HL-60 (cell line): ENCODE data around the gene NF1.

ENCODE experiments used
- DNase-seq, 2 experiments: peaks; one replicate each; pipeline ENCODE4 v3.0.0-alpha.2; 2010 to 2020; ENCODE audit warnings: low read depth in 1 of 2, low spot score in 1 of 2
- H3K27ac ChIP-seq: fragments of 250-450 bp; sonication (Bioruptor Pico); replicated peaks from 2 replicates; pipeline ENCODE4 v1.5.1; 2020; ENCODE audit warnings: mild to moderate bottlenecking, moderate library complexity
- H3K27me3 ChIP-seq: fragments of 250-450 bp; sonication (Bioruptor Pico); 2 replicates; pipeline ENCODE4 v1.5.1; 2021; ENCODE audit warnings: mild to moderate bottlenecking, moderate library complexity; ENCODE audit not compliant: insufficient read depth, poor library complexity, severe bottlenecking
- H3K4me3 ChIP-seq: replicated peaks from 2 replicates; pipeline ENCODE4 v1.5.1; 2011; ENCODE audit warnings: mild to moderate bottlenecking, control low read depth, low read length; ENCODE audit not compliant: insufficient read depth
- GABPA ChIP-seq: IDR thresholded peaks from 2 replicates; pipeline ENCODE4 v1.6.1; 2012; ENCODE audit warnings: low read depth
- POLR2AphosphoS5 ChIP-seq: IDR thresholded peaks from 2 replicates; pipeline ENCODE4 v1.6.1; 2012; ENCODE audit warnings: low read depth
- REST ChIP-seq: IDR thresholded peaks from 2 replicates; pipeline ENCODE4 v1.6.1; 2012; ENCODE audit warnings: low read depth; ENCODE audit not compliant: insufficient replicate concordance
- SPI1 ChIP-seq: IDR thresholded peaks from 2 replicates; pipeline ENCODE4 v1.6.1; 2012; ENCODE audit warnings: low read depth, mild to moderate bottlenecking, borderline replicate concordance
- TF ChIP-seq, protein P1 (sequence below): IDR thresholded peaks from one replicate; pipeline ENCODE4 v1.5.1; 2011; ENCODE audit warnings: low read length, control low read depth, inconsistent platforms; ENCODE audit not compliant: insufficient read depth

Gene NF1

GRCh38 chr17:31099016-31099415 lies 4.2 kb downstream of the NF1 start:
- no peak for DNase-seq
- Histone ChIP-seq H3K4me3 (no peak overlapping the region), H3K27me3 (no peaks in the 10 kb centered on the region), H3K27ac (no peak overlapping the region)
- TF ChIP-seq, protein P1, sequence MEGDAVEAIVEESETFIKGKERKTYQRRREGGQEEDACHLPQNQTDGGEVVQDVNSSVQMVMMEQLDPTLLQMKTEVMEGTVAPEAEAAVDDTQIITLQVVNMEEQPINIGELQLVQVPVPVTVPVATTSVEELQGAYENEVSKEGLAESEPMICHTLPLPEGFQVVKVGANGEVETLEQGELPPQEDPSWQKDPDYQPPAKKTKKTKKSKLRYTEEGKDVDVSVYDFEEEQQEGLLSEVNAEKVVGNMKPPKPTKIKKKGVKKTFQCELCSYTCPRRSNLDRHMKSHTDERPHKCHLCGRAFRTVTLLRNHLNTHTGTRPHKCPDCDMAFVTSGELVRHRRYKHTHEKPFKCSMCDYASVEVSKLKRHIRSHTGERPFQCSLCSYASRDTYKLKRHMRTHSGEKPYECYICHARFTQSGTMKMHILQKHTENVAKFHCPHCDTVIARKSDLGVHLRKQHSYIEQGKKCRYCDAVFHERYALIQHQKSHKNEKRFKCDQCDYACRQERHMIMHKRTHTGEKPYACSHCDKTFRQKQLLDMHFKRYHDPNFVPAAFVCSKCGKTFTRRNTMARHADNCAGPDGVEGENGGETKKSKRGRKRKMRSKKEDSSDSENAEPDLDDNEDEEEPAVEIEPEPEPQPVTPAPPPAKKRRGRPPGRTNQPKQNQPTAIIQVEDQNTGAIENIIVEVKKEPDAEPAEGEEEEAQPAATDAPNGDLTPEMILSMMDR: no peak
- TF ChIP-seq POLR2AphosphoS5 (no peak), REST (no peak), SPI1 (no peak), GABPA (no peak)

DNA sequence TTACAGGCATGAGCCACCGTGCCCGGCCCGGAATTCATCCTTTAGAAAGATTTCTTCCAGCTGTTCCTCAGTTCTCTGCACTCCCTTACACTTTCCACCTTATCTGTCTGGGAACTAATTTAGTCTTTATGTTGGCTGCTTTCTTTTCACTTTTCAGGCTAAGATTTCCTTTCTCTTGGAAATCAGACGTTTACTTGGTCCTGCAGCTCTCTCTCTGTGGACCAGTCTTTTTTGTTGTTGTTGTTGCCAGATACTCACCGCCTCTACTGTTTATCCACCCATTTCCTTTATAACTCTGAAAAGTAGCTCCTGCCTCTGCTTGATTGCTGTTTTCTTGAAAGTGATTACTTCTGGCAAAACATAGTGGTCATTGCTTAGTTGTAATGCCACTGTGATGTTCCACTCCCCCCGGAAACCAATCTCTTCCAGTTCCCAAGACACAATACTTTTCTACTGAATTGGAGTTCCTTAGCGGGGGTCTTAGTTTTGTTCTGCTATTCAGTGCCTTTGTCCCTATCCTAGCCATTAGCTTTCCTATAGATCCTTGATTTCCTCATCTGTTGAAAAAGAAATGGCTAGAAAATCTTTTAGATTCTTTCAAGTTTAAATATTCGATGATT lies 6.2 kb downstream of the NF1 start:
- no peak for DNase-seq

GRCh38 chr17:31101943-31102342 lies 7.2 kb downstream of the NF1 start:
- Histone ChIP-seq H3K4me3 (no peak overlapping the region), H3K27me3 (no peaks in the 10 kb centered on the region), H3K27ac (no peak overlapping the region)
- TF ChIP-seq, protein P1: no peak
- TF ChIP-seq REST (no peak), SPI1 (no peak), POLR2AphosphoS5 (no peak), GABPA (no peak)
- DNase-seq: no peak

More for the DNA sequence above, 6.2 kb downstream of the NF1 start:
- Histone ChIP-seq H3K27me3 (no peaks in the 10 kb centered on the region), H3K4me3 (no peak overlapping the region), H3K27ac (no peak overlapping the region)
- TF ChIP-seq, protein P1: no peak
- TF ChIP-seq POLR2AphosphoS5 (no peak), GABPA (no peak), REST (no peak), SPI1 (no peak)
